Kidney tubule cell (primary cell): ENCODE results near the gene PSENEN.
"Not testable (repeated sequence)": the region's sequence is repeated elsewhere in the genome, so short reads cannot be mapped to it uniquely, and the experiment has no call there.

Experiments used
- DNase-seq: peaks from one replicate; pipeline ENCODE4 v3.0.0-alpha.2; 2018; ENCODE audit warnings: low spot score

PSENEN gene

DNA sequence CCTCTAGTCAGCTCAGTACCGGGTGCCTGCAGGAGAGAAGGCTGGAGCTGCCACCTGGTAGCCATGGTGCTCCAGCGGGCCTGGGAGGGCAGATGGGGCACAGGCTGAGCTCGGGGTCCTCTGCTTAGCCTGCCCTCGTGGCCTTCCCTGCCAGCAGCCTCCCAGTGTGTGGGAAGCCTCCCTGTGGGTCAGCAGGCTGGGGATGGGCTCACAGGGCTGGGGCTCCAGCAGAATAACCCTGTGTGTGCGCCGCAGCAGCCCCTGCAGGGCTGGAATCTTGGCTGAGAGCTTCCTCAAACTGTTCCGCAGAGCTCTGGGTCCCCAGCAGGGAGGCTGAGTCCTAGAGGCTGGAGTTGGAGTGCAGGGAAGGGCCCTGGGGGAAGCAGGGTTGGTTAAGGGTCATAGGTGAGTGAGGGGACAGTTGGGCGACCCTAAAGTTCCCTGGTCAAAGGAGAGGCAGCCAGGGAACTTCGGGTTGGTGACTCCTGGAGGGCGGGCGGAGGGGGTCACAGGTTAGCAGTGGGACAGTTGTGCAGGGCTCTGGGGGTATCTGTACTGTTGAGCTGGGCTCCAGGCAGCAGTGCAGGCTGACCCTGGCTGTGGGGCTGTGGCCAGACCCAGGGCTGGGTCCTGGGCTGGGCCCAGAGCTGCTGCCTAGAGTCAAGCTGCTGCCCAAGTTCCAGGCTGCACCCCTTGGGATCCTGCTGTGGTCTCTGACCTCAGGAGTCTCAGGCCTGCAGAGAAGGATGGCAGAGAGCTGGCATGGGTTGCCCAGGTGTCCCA is 43.9 kb downstream of the PSENEN start:
- no peak for DNase-seq

GRCh38 chr19:35789978-35790944 is 44.8 kb downstream of the PSENEN start:
- no peak for DNase-seq

DNA sequence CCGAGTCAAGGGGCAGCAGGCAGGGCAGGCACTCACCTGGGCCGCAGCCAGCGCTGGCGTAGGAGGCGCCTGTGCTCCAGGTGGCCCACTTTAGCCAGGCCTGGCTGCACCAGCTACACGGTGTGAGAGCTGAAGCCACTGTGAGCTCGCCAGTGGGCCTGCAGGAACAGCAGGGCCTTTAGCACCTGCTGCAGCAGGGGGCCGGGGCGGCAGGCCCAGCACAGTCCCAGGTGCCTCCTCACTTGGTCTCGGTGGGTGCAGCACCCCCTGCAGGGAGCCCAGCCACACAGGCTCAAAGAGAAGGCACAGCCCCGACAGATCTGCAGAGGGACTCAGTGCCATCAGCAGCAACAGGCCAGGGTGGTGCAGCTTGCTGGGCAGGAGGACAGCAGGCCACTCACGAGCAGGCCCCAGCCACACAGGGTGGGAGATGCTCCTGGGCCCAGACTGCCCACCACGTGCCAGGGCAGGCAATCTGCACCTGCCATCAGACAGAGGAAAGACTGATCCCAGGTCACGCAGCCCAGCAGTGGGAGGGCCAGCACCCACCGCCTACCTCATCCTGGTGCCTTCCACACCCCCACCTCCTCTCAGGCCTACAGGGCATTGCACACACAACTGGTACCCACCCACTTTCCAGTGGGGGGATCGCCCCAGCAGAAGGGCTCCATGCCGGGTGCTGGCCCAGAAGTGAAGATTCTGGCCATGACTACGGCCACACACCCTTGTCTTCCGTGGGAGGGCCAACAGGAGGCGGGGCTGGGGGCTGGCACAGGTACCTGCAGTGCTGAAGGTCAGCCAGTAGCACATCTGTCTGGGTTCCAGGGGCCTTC is 45.7 kb downstream of the PSENEN start:
- no peak for DNase-seq

DNA sequence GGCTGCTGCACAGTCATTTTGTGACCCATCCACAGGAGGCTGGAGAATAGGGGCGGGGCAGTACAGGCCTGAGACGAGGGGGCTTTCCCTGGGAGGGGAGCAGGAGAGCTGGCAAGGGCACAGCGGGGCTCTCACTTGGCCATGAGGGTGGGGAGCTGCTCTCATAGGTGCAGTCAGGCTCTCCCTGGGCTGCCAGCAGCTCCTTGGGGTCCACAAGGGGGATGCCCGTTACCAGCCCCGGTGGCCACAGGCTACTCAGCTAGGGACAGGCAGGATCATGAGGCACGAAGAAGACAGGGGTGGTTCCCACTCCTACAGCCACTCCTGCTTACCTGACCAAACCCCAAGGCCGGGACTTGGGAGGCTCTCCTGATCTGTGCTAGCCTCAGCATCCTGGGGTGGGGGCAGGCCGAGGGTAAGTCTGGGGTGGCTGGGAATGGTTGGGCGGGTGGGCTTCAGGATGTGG is 46.4 kb downstream of the PSENEN start:
- no peak for DNase-seq

DNA sequence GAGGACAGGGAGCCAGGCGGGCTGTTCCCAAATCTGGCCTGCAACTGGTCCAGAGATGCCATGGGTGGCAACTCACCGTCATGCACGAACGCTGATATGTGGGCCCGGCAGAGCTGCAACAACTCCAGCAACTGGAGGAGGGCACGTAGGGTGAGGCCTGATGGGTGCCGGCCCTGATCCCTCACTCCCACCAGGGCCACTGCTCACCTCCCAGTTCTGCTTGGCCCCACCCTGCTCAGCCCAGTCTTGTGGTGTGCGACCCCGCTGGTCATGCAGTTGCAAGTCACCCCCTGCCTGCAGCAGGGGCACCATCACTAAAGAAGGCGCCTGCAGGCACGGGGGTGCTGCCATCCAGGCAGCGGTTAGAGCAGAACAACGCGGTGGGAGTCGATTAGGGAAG is 46.9 kb downstream of the PSENEN start:
- no peak for DNase-seq

DNA sequence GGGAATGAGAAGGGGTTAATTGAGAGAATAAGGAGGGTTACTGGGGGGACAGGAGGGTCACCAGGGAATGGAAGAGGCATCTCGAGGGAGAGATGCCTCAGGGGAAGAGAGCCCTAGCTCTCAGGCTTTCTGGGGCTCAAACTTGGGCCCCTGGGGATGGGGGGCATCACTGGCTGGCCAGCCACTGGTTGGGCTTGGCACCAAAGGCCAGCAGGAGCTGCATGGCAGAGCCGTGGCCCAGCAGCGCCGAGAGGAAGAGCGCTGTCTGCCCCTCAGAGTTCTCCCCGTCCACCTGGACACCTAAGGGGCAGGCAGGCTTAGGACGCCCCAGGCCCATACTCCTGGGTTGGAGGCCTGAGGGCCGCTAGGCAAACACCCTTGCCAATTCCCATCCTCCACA is 47.4 kb downstream of the PSENEN start:
- DNase-seq: no peak

- DNase-seq: no peak
Observed at GRCh38 chr19:35793381-35794165, 48.1 kb downstream of the PSENEN start.

GRCh38 chr19:35795564-35795963 is 50.1 kb downstream of the PSENEN start:
- DNase-seq: not testable (repeated sequence)
